HCT116 (cell line): ENCODE results near the gene WEE1. TPM values are rescaled to one million over a fixed set of nuclear protein-coding genes. Genes with fewer than 3 reads are reported as not detected.

Experiments used
- ATAC-seq: fragments of 200-7000 bp; cut with Tn5 transposase; 2 replicates; pipeline ENCODE4 v1.9.1; 2020; ENCODE audit warnings: mild to moderate bottlenecking, moderate library complexity
- BruUV-seq: library from RNA; stranded (reverse); fragments of 400-500 nt; replicated peaks from 2 replicates; lab custom pipeline; 2021; lab: Mats Ljungman, UMichigan
- CTCF ChIA-PET: fragments of 300-600 bp; sonication (Branson Sonifier 250); formaldehyde crosslinking; loops from one replicate; lab custom pipeline; 2021; ENCODE audit warnings: antibody characterized with exemption; lab: Charles Lee
- POLR2A ChIA-PET: fragments of 300-600, 350-600 bp; sonication (Branson Sonifier 250); formaldehyde crosslinking; loops from one replicate; lab custom pipeline; 2021; ENCODE audit warnings: antibody characterized with exemption; lab: Charles Lee
- RAD21 ChIA-PET, 2 experiments: fragments of 300-600 bp; sonication (Branson Sonifier 250); formaldehyde crosslinking; loops; one replicate each; lab custom pipeline; 2023; ENCODE audit warnings: low total read pairs in 2 of 2; ENCODE audit not compliant: uncharacterized antibody in 2 of 2, unreplicated experiment in 2 of 2, low non-redundant PET in 1 of 2; lab: Charles Lee
- DNase-seq: peaks from one replicate; pipeline ENCODE4 v3.0.0-alpha.2; 2010; ENCODE audit warnings: low read depth, low spot score
- H2AFZ ChIP-seq: fragments of 200-600 bp; shearing (Covaris generic), sonication (generic); 2 replicates; pipeline ENCODE4 v1.6.1; 2017; ENCODE audit warnings: low read depth, mixed run types, mixed read lengths, antibody characterized with exemption, low read length; ENCODE audit not compliant: poor library complexity, severe bottlenecking
- H3K27ac ChIP-seq: 2 replicates; pipeline ENCODE4 v1.5.1; 2012; ENCODE audit warnings: low read depth, low read length
- H3K27me3 ChIP-seq: fragments of 200-600 bp; sonication (generic); 2 replicates; pipeline ENCODE4 v1.6.1; 2016; ENCODE audit warnings: mixed run types, low read length, mixed read lengths; ENCODE audit not compliant: insufficient read depth
- H3K36me3 ChIP-seq, 2 experiments: fragments of 200-500 bp in 1 of 2; fragments of 200-600 bp in 1 of 2; sonication (Bioruptor generic) in 1 of 2; sonication (generic) in 1 of 2; 2 replicates each; pipeline versions ENCODE4 v1.5.1 to v1.6.1; 2014 to 2016; ENCODE audit warnings: low read length in 2 of 2, inconsistent platforms in 1 of 2, mixed read lengths in 1 of 2, mixed run types in 1 of 2; ENCODE audit not compliant: insufficient read depth in 2 of 2, control insufficient read depth in 1 of 2
- H3K4me1 ChIP-seq, 2 experiments: fragments of 200-600 bp in 1 of 2; sonication (generic) in 1 of 2; 2 replicates each; pipeline versions ENCODE4 v1.5.1 to v1.6.1; 2012 to 2017; ENCODE audit warnings: low read length in 2 of 2, inconsistent platforms in 1 of 2, mild to moderate bottlenecking in 1 of 2, mixed read lengths in 1 of 2, mixed run types in 1 of 2, moderate library complexity in 1 of 2; ENCODE audit not compliant: insufficient read depth in 2 of 2, control insufficient read depth in 1 of 2
- H3K4me2 ChIP-seq: fragments of 200-600 bp; sonication (generic); 2 replicates; pipeline ENCODE4 v1.6.1; 2017; ENCODE audit warnings: mixed run types, low read length, mixed read lengths
- H3K4me3 ChIP-seq, 2 experiments: fragments of 200-600 bp in 1 of 2; sonication (generic) in 1 of 2; replicated peaks in 1 of 2; 2 replicates each; pipeline ENCODE4 v1.5.1; 2011 to 2016; ENCODE audit warnings: low read length in 2 of 2, control low read depth in 1 of 2, low read depth in 1 of 2, mild to moderate bottlenecking in 1 of 2, mixed read lengths in 1 of 2, mixed run types in 1 of 2
- H3K79me2 ChIP-seq: fragments of 200-600 bp; sonication (generic); 2 replicates; pipeline ENCODE4 v1.6.1; 2017; ENCODE audit warnings: mild to moderate bottlenecking, mixed run types, low read length, moderate library complexity, mixed read lengths; ENCODE audit not compliant: insufficient read depth
- H3K9ac ChIP-seq: fragments of 200-600 bp; sonication (generic); 2 replicates; pipeline ENCODE4 v1.6.1; 2016; ENCODE audit warnings: low read length, mixed read lengths
- H3K9me2 ChIP-seq: fragments of 200-600 bp; sonication (generic), shearing (Covaris generic); 2 replicates; pipeline ENCODE4 v1.6.1; 2017; ENCODE audit warnings: mixed run types, mild to moderate bottlenecking, moderate library complexity; ENCODE audit not compliant: insufficient read depth
- H3K9me3 ChIP-seq, 2 experiments: fragments of 200-500 bp in 1 of 2; fragments of 200-600 bp in 1 of 2; sonication (Bioruptor generic) in 1 of 2; sonication (generic) in 1 of 2; 2 replicates each; pipeline ENCODE4 v1.6.1; 2014 to 2017; ENCODE audit warnings: low read length in 2 of 2, mixed read lengths in 2 of 2, inconsistent platforms in 1 of 2, low read depth in 1 of 2, mild to moderate bottlenecking in 1 of 2, mixed run types in 1 of 2, moderate library complexity in 1 of 2; ENCODE audit not compliant: control insufficient read depth in 1 of 2, insufficient read depth in 1 of 2
- H4K20me1 ChIP-seq: fragments of 200-600 bp; sonication (generic), shearing (Covaris generic); 2 replicates; pipeline ENCODE4 v1.6.1; 2017; ENCODE audit warnings: mixed run types, mild to moderate bottlenecking, moderate library complexity; ENCODE audit not compliant: insufficient read depth
- CBX3 ChIP-seq: IDR thresholded peaks from 2 replicates; pipeline ENCODE4 v1.6.1; 2012; ENCODE audit warnings: low read depth
- CEBPB ChIP-seq: IDR thresholded peaks from 2 replicates; pipeline ENCODE4 v1.6.1; 2012; ENCODE audit warnings: low read depth
- EGR1 ChIP-seq: IDR thresholded peaks from 2 replicates; pipeline ENCODE4 v1.6.1; 2012; ENCODE audit warnings: low read depth
- ELF1 ChIP-seq: IDR thresholded peaks from 2 replicates; pipeline ENCODE4 v1.6.1; 2012; ENCODE audit warnings: low read depth, borderline replicate concordance
- EZH2 ChIP-seq: fragments of 200-600 bp; sonication (generic); IDR thresholded peaks from 2 replicates; pipeline ENCODE4 v1.6.1; 2017; ENCODE audit warnings: antibody characterized with exemption, mixed run types
- EZH2phosphoT487 ChIP-seq: fragments of 200-600 bp; IDR thresholded peaks from 2 replicates; pipeline ENCODE4 v1.6.1; 2018; ENCODE audit warnings: antibody characterized with exemption, borderline replicate concordance
- FOSL1 ChIP-seq: IDR thresholded peaks from 2 replicates; pipeline ENCODE4 v1.6.1; 2012; ENCODE audit warnings: low read depth
- JUND ChIP-seq: IDR thresholded peaks from 2 replicates; pipeline ENCODE4 v1.6.1; 2012
- POLR2A ChIP-seq: IDR thresholded peaks from 2 replicates; pipeline ENCODE4 v1.7.0; 2011; ENCODE audit warnings: borderline replicate concordance; ENCODE audit not compliant: insufficient read depth, insufficient read length; ENCODE audit errors: extremely low read depth
- POLR2AphosphoS5 ChIP-seq: IDR thresholded peaks from 2 replicates; pipeline ENCODE4 v1.6.1; 2011; ENCODE audit warnings: mild to moderate bottlenecking, low read depth, low read length, moderate library complexity
- RAD21 ChIP-seq: IDR thresholded peaks from 2 replicates; pipeline ENCODE4 v1.6.1; 2012; ENCODE audit warnings: low read depth, mild to moderate bottlenecking
- SIN3A ChIP-seq: IDR thresholded peaks from 2 replicates; pipeline ENCODE4 v1.6.1; 2012; ENCODE audit warnings: low read depth
- SP1 ChIP-seq: IDR thresholded peaks from 2 replicates; pipeline ENCODE4 v1.6.1; 2012; ENCODE audit warnings: low read depth
- SRF ChIP-seq: IDR thresholded peaks from 2 replicates; pipeline ENCODE4 v1.6.1; 2012; ENCODE audit warnings: low read depth
- TCF7L2 ChIP-seq: IDR thresholded peaks from 2 replicates; pipeline ENCODE4 v1.7.0; 2011; ENCODE audit warnings: borderline replicate concordance, inconsistent platforms; ENCODE audit not compliant: insufficient read depth, insufficient read length; ENCODE audit errors: extremely low read depth
- YY1 ChIP-seq: IDR thresholded peaks from 2 replicates; pipeline ENCODE4 v1.6.1; 2011; ENCODE audit warnings: low read length, low read depth, moderate library complexity, mild to moderate bottlenecking; ENCODE audit not compliant: insufficient replicate concordance; ENCODE audit errors: extremely low read depth
- ZFX ChIP-seq: fragments of 450-650 bp; IDR thresholded peaks from 2 replicates; pipeline ENCODE4 v1.6.1; 2017
- ZNF274 ChIP-seq: fragments of 200-500 bp; sonication (Bioruptor generic); IDR thresholded peaks from 2 replicates; pipeline ENCODE4 v1.6.1; 2014; ENCODE audit warnings: mild to moderate bottlenecking, low read depth, low read length, inconsistent platforms
- intact Hi-C: fragments of 100-400 bp; cut with micrococcal nuclease; formaldehyde crosslinking; loops from 2 replicates; pipeline ENCODE4 v1.10.0; 2022
- total RNA-seq: library from RNA; stranded (reverse); gene quantifications from one replicate; pipeline ENCODE4 v1.2.1, GENCODE V29; 2021; ENCODE audit not compliant: unreplicated experiment
- TF ChIP-seq, protein P1 (sequence below), 3 experiments: fragments of 200-600 bp in 1 of 3; sonication (generic) in 1 of 3; IDR thresholded peaks in 2 of 3; conservative IDR thresholded peaks in 1 of 3; 2 replicates each; pipeline ENCODE4 v1.5.1; 2012 to 2017; ENCODE audit warnings: low read depth in 2 of 3, low read length in 2 of 3, antibody characterized with exemption in 1 of 3, borderline replicate concordance in 1 of 3, control low read depth in 1 of 3, mild to moderate bottlenecking in 1 of 3, mixed read lengths in 1 of 3, mixed run types in 1 of 3, moderate library complexity in 1 of 3; ENCODE audit not compliant: insufficient read depth in 1 of 3
- TF ChIP-seq, protein P2 (sequence below): IDR thresholded peaks from 2 replicates; pipeline ENCODE4 v1.6.1; 2011; ENCODE audit warnings: mild to moderate bottlenecking, low read length, moderate library complexity; ENCODE audit not compliant: insufficient replicate concordance; ENCODE audit errors: extremely low read depth
- TF ChIP-seq, protein P3 (sequence below): IDR thresholded peaks from 2 replicates; pipeline ENCODE4 v1.6.1; 2012
- TF ChIP-seq, protein P4 (sequence below): IDR thresholded peaks from 2 replicates; pipeline ENCODE4 v1.6.1; 2012

WEE1 gene
- total RNA-seq, 1 experiment from 2014 or later, result 50.8 TPM

DNA sequence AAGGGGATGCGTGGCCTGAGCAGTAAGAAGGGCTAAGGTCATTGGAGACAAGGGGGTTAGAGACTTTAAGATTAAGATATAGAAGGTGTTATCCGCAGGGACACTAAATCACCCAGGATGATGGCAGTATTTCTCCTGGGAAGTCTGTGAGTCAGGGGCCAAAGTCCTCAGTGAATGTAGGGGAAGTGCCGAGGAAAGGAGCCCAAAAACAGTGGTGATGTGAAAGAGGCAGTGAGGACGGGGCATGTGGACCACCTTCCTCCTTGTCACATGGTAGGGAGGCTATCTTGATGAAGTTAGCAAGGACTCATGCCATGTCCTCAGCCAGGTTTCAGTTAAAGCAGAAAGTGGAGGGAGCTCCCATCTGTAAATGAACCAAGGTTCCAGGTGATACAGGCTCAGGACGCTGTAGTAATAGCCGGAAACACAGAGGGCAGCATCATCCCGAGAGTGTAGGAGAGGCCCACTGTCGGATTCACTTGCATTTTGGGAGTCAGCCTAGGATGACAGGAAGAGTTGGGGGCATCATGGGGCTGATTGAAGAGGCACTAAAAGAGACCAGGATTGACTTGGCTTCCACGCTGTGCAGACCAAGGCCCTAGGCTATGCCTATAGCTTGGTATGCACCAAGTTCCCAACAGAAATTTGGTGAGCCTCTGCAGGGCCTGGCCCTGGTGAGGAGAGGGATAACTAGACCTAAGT lies 33.5 kb downstream of the WEE1 start:
- Histone ChIP-seq H3K4me3 (no peak overlapping the region), H2AFZ (peak overlapping the region; percentile 87), H3K27ac (no peak overlapping the region), H3K36me3 (no peaks in the 10 kb centered on the region), H3K9me2 (no peaks in the 10 kb centered on the region), H3K4me1 (peaks cover 13 to 32% of the 10 kb centered on the region in 2 experiments), H3K9me3 (no peaks in the 10 kb centered on the region), H4K20me1 (no peaks in the 10 kb centered on the region), H3K27me3 (no peaks in the 10 kb centered on the region), H3K9ac (no peak overlapping the region), H3K4me2 (peak overlapping the region; percentile 54), H3K79me2 (no peaks in the 10 kb centered on the region)
- ChIA-PET POLR2A (interaction anchor here (0.6 kb wide), 1 partner anchor 698 kb away, joined by 4 read pairs; the partner anchor contains the start of gene ADM), CTCF (interaction anchor here (0.5 to 2.4 kb wide), 10 partner anchors 10 to 647 kb away, joined by 3 to 11 read pairs (median 4); no protein-coding TSS in a partner anchor), RAD21 (interaction anchor here in 1 of 2 experiments (1.4 kb wide), 1 partner anchor 142 kb away, joined by 5 read pairs; no protein-coding TSS in a partner anchor)
- DNase-seq (peak; percentile 45), ATAC-seq (peak; percentile 96)
- intact Hi-C loops, result no loop called here
- BruUV-seq, result no TSS peak
- TF ChIP-seq JUND (no peak), TCF7L2 (no peak), POLR2A (no peak), CBX3 (peak; percentile 30; the same call in 1 of the 2 replicates), EGR1 (no peak), ELF1 (no peak), CEBPB (no peak), POLR2AphosphoS5 (no peak), ZFX (peak; percentile 38; the same call in 1 of the 2 replicates), YY1 (no peak), SP1 (no peak), SIN3A (no peak), EZH2 (no peak), FOSL1 (no peak), ZNF274 (no peak), RAD21 (peak; percentile 61), EZH2phosphoT487 (no peak), SRF (no peak)
- TF ChIP-seq, protein P1, sequence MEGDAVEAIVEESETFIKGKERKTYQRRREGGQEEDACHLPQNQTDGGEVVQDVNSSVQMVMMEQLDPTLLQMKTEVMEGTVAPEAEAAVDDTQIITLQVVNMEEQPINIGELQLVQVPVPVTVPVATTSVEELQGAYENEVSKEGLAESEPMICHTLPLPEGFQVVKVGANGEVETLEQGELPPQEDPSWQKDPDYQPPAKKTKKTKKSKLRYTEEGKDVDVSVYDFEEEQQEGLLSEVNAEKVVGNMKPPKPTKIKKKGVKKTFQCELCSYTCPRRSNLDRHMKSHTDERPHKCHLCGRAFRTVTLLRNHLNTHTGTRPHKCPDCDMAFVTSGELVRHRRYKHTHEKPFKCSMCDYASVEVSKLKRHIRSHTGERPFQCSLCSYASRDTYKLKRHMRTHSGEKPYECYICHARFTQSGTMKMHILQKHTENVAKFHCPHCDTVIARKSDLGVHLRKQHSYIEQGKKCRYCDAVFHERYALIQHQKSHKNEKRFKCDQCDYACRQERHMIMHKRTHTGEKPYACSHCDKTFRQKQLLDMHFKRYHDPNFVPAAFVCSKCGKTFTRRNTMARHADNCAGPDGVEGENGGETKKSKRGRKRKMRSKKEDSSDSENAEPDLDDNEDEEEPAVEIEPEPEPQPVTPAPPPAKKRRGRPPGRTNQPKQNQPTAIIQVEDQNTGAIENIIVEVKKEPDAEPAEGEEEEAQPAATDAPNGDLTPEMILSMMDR (IDR thresholded peaks at IDR 0.05 in 2 of 3, conservative IDR thresholded peaks at IDR 0.05 in 1 of 3; ENCODE audit: borderline replicate concordance in 1 of 3, insufficient read depth in 1 of 3, low read depth in 2 of 3, low read length in 2 of 3), result peak; percentile 43 to 69 (median 51); a peak in 4 of 6 replicates
- TF ChIP-seq, protein P2, sequence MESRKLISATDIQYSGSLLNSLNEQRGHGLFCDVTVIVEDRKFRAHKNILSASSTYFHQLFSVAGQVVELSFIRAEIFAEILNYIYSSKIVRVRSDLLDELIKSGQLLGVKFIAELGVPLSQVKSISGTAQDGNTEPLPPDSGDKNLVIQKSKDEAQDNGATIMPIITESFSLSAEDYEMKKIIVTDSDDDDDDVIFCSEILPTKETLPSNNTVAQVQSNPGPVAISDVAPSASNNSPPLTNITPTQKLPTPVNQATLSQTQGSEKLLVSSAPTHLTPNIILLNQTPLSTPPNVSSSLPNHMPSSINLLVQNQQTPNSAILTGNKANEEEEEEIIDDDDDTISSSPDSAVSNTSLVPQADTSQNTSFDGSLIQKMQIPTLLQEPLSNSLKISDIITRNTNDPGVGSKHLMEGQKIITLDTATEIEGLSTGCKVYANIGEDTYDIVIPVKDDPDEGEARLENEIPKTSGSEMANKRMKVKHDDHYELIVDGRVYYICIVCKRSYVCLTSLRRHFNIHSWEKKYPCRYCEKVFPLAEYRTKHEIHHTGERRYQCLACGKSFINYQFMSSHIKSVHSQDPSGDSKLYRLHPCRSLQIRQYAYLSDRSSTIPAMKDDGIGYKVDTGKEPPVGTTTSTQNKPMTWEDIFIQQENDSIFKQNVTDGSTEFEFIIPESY, result no peak
- TF ChIP-seq, protein P3, sequence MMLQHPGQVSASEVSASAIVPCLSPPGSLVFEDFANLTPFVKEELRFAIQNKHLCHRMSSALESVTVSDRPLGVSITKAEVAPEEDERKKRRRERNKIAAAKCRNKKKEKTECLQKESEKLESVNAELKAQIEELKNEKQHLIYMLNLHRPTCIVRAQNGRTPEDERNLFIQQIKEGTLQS, result no peak
- TF ChIP-seq, protein P4, sequence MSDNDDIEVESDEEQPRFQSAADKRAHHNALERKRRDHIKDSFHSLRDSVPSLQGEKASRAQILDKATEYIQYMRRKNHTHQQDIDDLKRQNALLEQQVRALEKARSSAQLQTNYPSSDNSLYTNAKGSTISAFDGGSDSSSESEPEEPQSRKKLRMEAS, result no peak
